ENCODE results near the gene OSM.

OSM gene

GRCh38 chr22:30266445-30267381 is at the start of gene OSM:
Gene OSM, minus strand, starts transcription at chr22:30266851. Its CDS starts 52 bp downstream, at chr22:30266799.
- DNase-seq, result peak; percentile 67 to 80

DNA sequence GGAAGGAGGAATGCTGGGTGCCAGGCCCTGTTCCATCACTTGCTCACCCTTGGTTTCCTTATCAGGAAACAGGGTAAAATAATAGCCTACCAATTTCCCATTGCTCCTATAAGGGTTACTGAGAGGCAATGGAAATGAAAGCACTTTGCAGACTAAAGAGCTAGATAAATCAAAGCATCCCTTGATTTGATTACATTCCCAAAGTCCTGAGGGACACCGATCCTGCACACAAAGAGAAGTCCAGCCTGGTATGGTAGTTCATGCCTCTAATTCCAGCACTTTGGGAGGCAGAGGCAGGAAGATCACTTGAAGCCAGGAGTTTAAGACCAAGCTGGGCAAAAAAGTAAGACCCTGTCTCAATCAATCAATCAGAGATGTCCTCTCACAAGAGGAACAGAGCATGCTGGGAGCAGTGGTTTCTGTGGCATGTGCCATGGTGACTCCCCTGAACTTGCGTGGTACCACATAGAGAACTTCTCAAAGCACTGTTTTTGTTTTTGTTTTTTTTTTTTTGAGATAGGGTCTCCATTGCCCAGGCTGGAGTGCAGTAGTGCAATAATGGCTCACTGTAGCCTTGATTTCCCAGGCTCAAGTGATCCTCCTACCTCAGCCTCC is 49.4 kb upstream of the OSM start:
- DNase-seq, result no peak

DNA sequence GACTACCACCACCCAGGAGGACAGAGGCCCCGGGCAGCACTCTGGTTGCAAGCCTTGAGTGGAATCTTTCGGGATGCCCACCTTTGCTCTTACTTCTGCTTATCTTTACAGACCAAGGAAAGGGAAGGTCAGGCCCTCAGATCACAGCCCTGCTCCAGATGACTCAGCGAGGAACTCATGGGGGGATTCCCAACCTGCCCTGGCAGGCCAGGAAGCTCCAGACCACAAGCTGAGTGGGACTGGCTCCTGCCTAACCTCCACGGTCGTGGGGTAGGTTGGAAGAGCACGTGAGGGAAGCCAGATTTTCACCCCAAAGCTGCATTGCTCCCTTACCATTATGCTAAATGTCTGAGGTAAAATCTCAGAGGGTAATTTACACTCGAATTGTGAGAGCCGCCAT is 48.3 kb upstream of the OSM start:
- peak; percentile 52 to 54 for DNase-seq

GRCh38 chr22:30313527-30314363 is 47.1 kb upstream of the OSM start:
- DNase-seq, result no peak

- no peak for DNase-seq
Measured at GRCh38 chr22:30312053-30312452, 45.4 kb upstream of the OSM start.

DNA sequence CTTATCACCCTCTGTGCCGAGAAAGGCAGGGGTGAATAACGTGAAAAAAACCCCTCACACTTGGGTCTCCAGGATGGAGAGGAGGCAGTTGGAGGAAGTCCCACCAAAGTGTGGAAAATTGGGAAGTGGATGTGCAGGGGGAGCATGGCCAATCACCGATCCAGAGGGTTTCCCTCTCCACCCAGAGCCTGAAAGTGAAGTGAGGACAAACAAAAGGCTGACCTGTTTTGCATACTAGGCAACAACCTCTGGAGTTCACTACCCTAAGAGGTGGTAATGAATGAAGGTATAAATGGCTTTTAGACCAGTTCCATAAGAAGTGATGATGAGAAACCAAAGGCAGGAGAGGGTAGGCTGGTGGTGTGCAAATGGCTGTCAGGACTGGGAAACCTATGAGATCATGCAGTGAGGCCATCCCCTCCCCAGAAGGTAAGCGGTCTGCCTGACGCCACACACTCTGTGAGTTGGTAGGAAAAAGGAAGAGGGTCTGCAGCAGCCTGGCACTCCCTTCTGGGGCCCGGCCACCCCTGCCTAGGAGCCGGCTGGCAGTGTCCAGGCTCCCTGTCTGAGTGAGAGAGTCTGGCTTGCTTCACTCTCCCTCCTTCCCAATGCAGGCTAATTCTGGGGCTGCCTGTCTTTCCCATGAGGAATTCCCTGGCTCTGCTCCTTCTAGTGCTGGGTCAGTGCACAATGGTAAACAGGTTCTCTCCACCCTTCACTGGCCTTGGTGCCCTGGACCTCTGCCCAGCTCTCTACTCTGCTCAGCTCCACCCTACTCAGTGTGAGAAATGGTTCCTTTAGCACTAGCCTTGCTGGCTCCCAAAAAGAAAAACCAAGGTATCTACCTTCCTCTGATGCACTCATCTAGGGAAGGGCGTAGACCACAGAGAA is 44.5 kb upstream of the OSM start:
- no peak for DNase-seq

DNA sequence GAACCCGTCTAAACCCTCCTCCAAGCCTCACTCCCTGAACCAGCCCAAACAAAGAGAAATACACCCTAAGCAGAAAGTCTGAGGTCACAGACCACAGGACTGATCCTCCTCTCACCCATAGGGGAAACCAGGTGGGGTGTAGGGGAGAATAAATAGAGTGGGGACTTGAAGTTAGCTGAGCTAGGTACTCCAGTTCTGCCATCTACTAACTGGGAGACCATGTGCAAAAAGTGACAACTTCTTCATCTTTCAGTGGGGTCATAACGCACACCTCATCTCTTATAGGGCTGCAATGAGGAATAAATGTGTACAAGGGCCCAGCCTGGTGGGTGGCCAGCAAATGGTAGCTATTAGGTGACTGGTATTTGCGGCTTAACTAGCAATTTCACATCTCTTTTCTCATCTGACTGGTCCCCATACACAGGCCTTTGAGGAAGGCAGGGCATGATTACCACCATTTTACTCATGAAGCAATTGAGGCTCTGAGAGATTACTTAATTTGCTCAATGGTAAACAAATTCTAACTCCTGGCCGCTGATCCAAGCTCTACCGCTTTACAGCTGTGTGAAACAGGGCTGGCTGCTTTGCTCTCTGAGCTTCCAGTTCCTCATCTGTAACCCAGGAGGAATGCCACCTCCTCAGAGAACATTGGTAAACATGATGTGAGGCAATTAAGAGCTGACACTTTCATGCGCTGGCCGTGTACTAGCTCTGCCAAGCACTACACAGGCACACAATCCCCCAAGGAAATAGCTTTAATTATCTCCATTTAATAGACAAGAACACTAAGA is 43.5 kb upstream of the OSM start:
- DNase-seq, result no peak

DNA sequence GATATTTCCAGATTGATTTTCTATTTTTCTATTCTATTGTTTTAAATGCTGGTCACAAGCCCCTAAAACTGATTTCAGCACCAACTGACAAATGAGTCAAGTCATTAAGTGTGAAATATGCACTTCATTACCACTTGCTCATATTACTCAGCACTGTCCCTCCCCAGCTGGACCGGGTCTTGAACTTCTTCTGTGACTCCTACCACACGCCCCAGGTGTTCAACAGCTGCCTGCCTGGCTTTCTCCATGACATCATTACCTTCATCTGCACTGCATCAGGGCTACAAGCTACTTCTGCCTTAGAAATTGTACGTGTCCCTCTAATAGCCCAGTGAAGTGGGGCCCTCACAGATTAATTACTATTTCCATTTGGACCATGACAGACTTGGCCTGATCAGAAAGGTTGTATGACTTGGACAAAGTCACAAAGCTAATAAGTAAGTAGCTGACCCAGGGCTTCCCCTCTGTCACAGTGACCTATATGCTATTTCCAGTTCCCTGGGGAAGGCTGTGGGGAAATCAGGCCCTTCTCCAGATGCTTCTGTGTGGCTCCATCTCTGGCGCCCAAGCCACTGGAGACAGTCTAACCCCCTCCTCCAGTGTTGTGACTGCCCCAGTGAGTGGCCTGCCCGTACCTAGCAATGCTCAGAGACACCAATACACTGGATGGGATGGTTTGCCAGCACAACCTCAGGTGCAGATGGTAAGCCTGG is 42.0 kb upstream of the OSM start:
- no peak for DNase-seq

DNA sequence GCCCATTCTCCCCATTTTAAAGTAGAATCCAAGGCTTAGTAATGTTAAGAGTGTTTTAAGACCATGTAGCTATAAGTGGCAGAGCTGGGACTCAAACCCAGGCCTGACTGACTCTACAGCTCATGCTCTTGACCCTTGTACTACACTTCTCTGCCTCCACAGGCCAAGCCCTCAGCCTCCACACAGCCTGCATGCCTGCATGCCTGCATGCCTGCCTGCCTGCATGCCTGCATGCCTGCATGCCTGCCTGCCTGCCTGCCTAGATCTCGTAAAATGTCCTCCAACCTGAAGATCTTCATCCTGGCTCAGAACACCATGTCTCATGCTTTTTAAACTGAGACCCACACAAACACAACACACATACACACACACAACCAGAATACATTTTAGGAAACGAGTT is 41.4 kb upstream of the OSM start:
- DNase-seq, result no peak

- no peak for DNase-seq
Measured at GRCh38 chr22:30307041-30307574, 40.5 kb upstream of the OSM start.

GRCh38 chr22:30306627-30307011 is 40.0 kb upstream of the OSM start:
- no peak for DNase-seq

GRCh38 chr22:30305906-30306626 is 39.4 kb upstream of the OSM start:
- DNase-seq, result no peak

- peak; percentile 41 to 44 for DNase-seq
Measured at GRCh38 chr22:30305519-30305905, 38.9 kb upstream of the OSM start.

GRCh38 chr22:30304495-30305244 is 38.0 kb upstream of the OSM start:
- no peak for DNase-seq

DNA sequence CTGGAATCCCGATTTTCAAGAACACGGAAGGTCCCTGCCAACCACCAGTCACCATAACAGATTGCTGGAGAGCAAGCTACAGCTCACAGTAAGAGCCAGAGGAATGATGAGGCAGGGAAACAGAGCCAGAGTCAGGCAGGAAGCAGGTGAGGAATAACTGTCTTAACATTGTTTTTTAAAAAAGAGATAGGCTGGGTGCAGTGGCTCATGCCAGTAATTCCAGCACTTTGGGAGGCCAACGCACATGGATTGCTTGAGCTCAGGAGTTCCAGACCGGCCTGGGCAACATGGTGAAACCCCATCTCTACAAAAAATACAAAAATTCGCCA is 36.1 kb upstream of the OSM start:
- DNase-seq, result no peak

GRCh38 chr22:30301995-30302809 is 35.6 kb upstream of the OSM start:
- no peak for DNase-seq

DNA sequence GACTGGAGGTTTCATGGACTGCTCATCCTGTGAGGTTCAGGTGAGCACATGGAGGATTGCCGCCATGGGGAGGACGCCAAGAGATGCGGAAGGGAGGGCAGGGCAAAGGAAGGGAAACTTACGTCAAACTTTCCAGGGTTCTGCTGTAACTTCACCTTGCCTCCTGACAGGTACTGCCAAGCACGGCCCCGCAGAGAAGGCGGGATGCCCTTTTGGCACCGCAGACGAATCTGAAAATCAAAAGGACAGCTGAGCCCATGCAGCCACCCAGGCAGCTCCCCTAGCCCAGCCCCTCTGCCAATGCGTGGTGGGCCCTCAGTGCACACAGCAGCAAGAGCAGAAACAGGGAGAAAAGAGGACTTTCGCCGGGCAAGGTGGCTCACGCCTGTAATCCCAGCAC is 32.7 kb upstream of the OSM start:
- no peak for DNase-seq

DNA sequence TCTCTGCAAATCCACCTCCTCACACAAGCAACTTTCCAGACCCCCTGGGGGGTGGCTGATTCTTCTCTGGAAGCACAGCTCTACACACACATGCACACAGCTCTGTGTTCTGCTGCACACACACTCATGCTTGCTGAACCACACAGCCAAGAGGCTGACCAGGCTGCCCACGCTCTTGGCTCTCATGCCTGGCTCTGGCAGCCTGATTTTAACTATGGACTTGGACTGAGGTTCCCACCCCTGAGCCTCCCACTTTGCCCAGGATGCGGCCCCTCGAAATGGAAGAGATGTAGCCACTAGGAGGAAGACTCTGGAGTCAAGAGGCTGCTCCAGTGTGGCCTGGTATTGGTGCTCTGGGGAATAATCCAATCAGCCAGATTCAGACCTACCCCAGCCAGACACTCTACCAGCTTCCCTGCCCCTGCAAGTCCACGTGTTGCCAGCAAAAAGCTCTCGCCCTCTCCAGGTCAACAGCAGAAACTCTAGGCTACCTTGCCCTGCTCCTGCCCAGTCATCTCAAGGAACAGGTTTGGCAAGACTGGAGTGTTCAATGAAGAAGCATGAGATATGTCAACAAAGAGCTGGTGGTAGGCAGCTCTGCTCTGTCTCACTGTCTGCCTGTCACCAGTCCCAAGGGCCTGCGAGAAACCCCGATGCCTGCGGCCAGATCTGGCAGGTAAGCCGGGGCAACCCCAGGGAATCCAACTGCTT is 31.5 kb upstream of the OSM start:
- DNase-seq, result no peak
